Prostate gland (tissue), 2 donors: ENCODE results near the gene CLEC4M.

Experiments used
- POLR2A ChIP-seq: fragments of 450-650 bp; IDR thresholded peaks from one replicate; pipeline ENCODE4 v1.6.1; 2016; ENCODE audit warnings: antibody characterized with exemption, mild to moderate bottlenecking
- POLR2AphosphoS5 ChIP-seq: sonication (generic); formaldehyde crosslinking; IDR thresholded peaks from one replicate; pipeline ENCODE4 v1.6.1; 2017; ENCODE audit warnings: antibody characterized with exemption
- TF ChIP-seq, protein P1 (sequence below), 4 experiments: fragments of 200-600 bp in 2 of 4; fragments of 450-650 bp in 2 of 4; sonication (generic) in 2 of 4; IDR thresholded peaks; 1 replicate in 3 of 4; 2 replicates in 1 of 4; pipeline ENCODE4 v1.5.1; 2016 to 2019; ENCODE audit warnings: antibody characterized with exemption in 4 of 4, mild to moderate bottlenecking in 2 of 4, moderate library complexity in 2 of 4

DNA sequence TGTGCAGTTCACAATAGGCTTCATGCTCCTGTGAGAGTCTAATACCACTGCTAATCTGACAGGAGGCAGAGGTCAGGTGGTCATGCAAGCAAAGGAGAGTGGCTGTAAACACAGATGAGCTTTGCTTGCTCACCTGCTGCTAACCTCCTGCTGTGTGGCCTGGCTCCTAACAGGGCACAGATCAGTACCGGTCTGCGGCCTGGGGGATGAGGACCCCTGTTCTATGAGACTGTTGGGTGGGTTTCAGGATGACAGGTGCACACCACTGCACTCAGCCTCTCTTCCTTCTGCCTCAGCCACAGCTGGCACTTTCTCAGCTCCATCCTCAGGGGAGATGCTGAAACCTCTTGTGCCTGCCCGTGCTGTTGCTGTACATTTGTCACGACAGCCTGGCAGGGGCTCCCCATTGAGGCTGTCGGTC is 40.8 kb upstream of the CLEC4M start:
- TF ChIP-seq, protein P1, sequence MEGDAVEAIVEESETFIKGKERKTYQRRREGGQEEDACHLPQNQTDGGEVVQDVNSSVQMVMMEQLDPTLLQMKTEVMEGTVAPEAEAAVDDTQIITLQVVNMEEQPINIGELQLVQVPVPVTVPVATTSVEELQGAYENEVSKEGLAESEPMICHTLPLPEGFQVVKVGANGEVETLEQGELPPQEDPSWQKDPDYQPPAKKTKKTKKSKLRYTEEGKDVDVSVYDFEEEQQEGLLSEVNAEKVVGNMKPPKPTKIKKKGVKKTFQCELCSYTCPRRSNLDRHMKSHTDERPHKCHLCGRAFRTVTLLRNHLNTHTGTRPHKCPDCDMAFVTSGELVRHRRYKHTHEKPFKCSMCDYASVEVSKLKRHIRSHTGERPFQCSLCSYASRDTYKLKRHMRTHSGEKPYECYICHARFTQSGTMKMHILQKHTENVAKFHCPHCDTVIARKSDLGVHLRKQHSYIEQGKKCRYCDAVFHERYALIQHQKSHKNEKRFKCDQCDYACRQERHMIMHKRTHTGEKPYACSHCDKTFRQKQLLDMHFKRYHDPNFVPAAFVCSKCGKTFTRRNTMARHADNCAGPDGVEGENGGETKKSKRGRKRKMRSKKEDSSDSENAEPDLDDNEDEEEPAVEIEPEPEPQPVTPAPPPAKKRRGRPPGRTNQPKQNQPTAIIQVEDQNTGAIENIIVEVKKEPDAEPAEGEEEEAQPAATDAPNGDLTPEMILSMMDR (IDR thresholded peaks at IDR 0.05), result no peak
- no peak for TF ChIP-seq POLR2A
- TF ChIP-seq POLR2AphosphoS5, result no peak
